Activated CD8-positive, alpha-beta memory T cell treated with anti-CD3 and anti-CD28 coated beads, Interleukin-2, amount 50 U/mL, for 1 hour (primary cell): Measurements from ENCODE around the gene HYDIN.
"Not testable (repeated sequence)": the region's sequence is repeated elsewhere in the genome, so short reads cannot be mapped to it uniquely, and the experiment has no call there.

Experiments used
- DNase-seq: peaks from one replicate; pipeline ENCODE4 v3.0.0-alpha.2; 2020; ENCODE audit errors: extremely low read depth

HYDIN gene

GRCh38 chr16:70823498-70824118 is 406.9 kb downstream of the HYDIN start:
- not testable (repeated sequence) for DNase-seq

DNA sequence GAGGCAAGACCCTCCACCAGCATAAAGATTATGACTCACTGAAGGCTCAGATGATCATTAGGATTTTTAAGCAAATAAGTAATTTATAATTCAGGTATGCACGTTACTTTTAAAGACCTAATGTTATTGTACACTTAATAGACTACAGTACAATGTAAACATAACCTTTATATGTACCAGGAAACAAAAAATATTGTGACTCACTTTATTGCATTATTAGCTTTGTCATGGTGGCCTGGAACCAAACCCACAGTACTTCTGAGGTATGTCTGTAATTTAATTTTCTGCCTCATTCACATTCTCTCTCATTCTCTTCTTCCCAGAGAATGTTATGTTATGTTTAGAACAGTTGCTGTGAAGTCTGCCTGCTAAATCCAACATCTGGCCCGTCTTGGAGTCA is 407.8 kb downstream of the HYDIN start:
- DNase-seq, result not testable (repeated sequence)

- DNase-seq, result not testable (repeated sequence)
These were observed 412.4 kb downstream of the HYDIN start for GRCh38 chr16:70818088-70818487.

DNA sequence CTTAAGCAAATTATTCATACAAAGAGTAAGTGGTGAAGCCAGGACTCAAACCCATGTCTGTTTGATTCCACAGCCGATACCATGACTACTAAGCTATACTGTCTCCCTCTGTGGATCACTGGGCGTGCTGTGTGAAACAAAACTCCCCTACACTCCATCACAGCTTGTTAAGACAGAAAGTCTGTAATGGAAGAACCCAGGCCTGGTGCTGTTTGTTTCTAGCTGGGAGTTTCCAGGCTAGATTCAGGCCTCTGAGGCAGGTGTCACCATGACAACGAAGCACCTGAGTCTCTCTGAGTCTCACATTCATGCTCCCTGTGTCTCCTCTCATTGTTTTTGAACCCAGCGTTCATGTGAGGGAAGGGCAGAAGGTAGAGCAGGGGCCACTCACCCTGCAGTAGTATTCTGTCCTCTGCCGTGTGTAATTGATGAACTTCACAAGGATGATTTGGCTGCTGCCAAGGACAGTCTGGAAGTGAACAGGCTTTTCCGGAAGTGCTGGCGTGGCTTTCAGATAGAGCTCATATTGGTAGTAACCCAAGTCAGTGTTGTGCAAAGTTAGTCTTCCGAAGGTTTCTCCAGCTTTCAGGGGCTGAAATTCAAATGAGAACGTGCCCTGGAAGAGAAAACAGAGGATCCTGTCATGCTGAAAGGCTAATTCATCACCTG is 421.0 kb downstream of the HYDIN start:
- no peak for DNase-seq

GRCh38 chr16:70808371-70808770 is 422.2 kb downstream of the HYDIN start:
- no peak for DNase-seq

DNA sequence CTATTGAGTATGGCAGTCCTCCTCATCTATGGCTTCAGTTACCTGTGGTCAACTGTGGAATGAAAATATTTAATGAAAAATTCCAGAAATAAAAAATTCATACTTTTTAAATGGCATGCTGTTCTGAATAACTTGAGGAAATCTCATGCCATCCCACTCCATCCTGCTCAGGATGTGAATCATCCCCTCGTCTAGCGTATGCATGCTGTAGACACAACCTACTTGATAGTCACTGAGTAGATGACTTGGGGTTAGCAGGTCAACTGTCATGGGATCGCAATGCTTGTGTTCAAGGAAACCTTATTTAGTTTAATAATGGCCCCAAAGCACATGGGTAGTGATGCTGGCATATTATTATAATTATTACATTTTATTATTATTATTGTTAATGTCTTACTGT is 424.7 kb downstream of the HYDIN start:
- no peak for DNase-seq

- DNase-seq, result no peak
These were observed 425.1 kb downstream of the HYDIN start for GRCh38 chr16:70805380-70805779.

GRCh38 chr16:70804734-70805169 is 425.8 kb downstream of the HYDIN start:
- no peak for DNase-seq

DNA sequence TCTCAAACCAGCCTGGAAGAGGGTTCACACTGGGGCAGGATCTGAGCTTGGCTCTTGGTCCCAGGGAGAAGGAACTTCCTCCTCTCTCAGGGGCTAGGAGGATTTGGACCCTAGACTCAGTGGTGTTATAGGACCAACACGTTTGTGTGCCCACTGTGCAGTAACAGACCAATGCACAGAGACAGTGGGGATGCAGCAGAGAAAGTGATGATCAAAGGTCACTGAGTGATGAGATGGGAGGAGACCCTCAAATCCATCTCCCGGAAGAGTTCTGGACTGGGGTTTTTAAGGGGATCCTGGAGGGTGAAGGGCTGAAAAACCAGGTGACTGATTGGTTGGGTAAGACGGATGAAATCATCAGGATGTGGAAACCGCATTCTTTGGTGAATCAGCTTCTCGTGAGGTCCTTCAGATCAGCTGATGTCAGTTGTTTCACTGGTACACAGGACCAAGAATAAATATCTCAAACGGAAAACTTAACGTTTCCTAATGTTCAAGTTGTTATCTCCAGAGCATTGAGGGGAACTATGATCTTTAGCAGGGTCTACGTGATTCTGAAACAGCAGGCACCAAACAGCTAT is 426.3 kb downstream of the HYDIN start:
- DNase-seq, result no peak

DNA sequence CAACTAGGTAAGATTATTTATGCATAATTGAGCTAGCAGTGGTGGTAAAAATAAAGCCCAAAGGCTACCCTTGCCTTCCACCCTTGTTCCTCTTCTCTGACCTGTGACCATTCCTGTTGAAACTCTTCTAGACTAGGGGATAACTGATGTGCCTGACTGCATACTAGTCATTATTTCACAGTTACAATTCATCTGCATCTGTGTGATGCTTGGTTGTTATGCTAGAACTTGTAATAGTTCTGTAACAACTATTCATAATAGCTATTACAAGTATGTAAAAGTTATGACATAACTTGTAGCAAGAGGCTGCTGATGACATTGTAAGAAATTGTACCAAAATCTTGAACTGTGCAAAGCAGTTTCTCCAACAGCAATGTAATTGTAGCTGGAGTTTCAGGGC is 427.2 kb downstream of the HYDIN start:
- no peak for DNase-seq

GRCh38 chr16:70801611-70802010 is 428.9 kb downstream of the HYDIN start:
- DNase-seq, result no peak

- peak; percentile 90 for DNase-seq
These were observed 429.6 kb downstream of the HYDIN start, which contains the start of gene VAC14 for GRCh38 chr16:70800781-70801480. VAC14 (minus strand) TSS chr16:70801158; CDS start chr16:70800900, 258 bp downstream.

DNA sequence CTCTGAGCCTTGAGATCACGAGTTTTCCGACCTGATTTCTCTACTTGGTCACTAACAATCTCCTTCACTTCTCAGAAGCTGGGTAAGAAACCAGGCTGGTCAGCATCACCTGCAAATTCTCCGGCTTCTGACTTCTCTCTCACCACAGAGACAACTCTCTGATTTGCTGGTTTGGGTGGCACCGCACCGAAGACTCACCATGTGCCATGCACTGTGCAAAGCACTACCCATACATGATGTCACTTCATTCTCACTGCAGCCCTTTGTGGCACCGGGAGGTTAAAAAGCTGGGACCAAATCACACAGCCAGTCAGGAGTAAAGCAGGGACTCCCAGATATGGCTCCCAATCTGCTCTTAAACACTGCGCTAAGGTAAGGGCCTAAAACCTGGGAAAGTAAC is 430.2 kb downstream of the HYDIN start:
- no peak for DNase-seq

DNA sequence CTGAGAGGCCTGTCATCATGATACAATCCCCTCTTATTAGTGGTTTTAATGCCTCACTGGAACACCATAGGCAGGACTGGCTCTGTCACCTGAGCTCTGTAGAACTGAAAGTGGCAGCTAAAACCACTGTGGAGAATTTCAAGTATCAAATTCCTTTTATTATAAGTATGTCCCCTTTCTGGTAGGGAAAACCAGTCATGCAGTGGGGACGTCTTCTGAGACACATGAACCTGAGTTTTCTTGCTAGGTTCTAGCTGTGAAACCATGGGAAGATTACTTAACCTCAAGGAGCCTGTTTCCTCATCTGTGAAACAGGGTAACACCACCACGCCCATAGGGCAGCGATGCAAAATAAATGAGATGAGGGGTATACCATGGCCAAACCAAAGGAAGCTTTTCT is 434.2 kb downstream of the HYDIN start:
- DNase-seq, result no peak

DNA sequence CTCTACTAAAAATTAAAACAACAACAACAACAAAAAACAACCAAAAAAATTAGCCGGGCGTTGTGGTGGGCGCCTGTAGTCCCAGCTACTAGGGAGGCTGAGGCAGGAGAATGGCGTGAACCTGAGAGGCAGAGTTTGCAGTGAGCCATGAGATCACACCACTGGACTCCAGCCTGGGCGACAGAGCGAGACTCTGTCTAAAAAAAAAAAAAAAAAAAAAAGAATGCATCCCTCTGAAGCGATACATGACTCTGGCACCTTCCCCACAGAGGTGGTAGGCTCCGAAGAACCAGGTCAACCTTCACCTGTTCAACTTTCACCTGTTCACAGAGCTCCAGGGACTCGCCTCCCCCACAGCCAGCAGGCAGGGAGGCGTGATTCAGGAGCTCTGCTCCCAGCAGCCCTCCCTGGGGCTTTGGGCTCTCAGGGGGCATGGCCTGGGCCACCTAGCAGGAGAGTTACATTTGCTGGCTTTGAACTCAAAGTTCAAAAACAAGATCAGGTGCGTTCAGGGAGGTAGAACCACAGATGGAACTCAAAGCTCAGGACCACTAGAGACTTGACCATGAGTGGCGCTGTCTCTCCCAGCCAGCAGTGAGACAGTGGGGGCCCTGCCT is 435.1 kb downstream of the HYDIN start:
- DNase-seq, result no peak

DNA sequence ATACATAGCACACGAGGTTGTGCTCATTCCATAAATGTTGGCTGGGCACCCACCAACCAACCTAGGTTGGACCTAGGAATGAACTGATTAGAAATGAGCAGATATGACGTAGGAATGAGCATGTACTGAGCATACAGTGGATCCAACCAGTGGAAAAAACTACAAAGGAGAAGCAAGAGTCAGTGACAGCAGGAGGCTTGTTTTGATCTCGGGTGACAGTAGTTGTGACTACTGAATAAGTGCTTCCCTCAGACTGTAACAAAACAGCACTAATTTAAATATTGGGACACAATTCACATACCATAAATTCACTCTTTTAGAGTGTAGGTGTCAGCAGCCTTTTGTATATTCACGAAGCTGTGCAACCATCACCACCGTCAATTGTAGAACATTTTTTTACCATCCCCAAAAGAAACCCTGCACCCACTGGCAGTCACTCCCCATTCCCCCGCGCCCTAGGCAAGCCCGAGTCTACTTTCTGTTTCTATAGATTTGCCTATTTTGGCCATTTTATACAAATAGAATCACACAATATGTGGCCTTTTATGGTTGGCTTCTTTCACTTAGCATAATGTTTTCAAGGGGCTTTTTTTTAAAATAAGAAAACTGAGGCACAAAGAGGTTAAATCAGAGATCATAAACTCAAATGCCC is 436.5 kb downstream of the HYDIN start:
- no peak for DNase-seq

DNA sequence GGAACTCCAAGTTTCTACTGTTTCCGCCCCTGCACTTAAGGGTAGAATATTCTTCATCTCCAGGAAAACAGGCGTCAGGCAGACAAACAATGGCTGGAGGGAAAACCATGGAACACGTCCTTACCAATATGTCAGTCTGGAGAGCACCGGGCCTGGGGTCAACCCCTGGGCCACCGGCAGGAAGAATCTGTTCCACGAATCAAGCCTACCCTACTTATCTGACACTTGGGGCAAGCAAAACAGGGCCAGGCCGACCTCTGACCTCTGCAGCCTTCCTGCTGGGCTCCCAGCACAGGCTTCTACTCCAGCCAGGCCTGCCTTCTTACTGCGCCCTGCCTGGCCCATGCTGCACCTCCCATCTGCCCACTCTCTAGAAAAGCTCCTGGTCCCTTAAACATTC is 439.7 kb downstream of the HYDIN start:
- no peak for DNase-seq

GRCh38 chr16:70789595-70790447 is 440.7 kb downstream of the HYDIN start:
- no peak for DNase-seq

- DNase-seq, result no peak
These were observed 441.6 kb downstream of the HYDIN start for GRCh38 chr16:70788668-70789594.
